GM18520 (cell line): ENCODE measurements around the gene GPER1.
"Not testable (repeated sequence)": the region's sequence is repeated elsewhere in the genome, so short reads cannot be mapped to it uniquely, and the experiment has no call there.

Experiments used
- ATAC-seq: cut with Tn5 transposase; IDR thresholded peaks from one replicate; pipeline ENCODE4 v1.9.1; 2021; ENCODE audit not compliant: unreplicated experiment

GPER1 gene

GRCh38 chr7:1140476-1141104, 52.7 kb downstream of the GPER1 start:
- ATAC-seq, result no peak

- ATAC-seq, result no peak
Measured at GRCh38 chr7:1141651-1142050, 53.7 kb downstream of the GPER1 start.

GRCh38 chr7:1142051-1142635, 54.2 kb downstream of the GPER1 start:
- no peak for ATAC-seq

- not testable (repeated sequence) for ATAC-seq
Measured at GRCh38 chr7:1143031-1143430, 55.1 kb downstream of the GPER1 start.
